H1 (cell line): ENCODE results near the gene ZNF598. TPM values are rescaled to one million over a fixed set of nuclear protein-coding genes. Genes with fewer than 3 reads are reported as not detected.

Source experiments
- CTCF ChIA-PET: fragments of 300-600 bp; sonication (Branson Sonifier 250); formaldehyde crosslinking; loops from one replicate; lab custom pipeline; 2021; ENCODE audit not compliant: partially characterized antibody; lab: Charles Lee
- POLR2A ChIA-PET: fragments of 300-600 bp; sonication (Branson Sonifier 250); formaldehyde crosslinking; loops from one replicate; lab custom pipeline; 2021; ENCODE audit warnings: inconsistent platforms; ENCODE audit not compliant: partially characterized antibody; lab: Charles Lee
- DNase-seq, 2 experiments: peaks; one replicate each; pipeline versions ENCODE4 v3.0.0 to v3.0.0-alpha.2; 2010 to 2022; ENCODE audit warnings: low spot score in 2 of 2, low read depth in 1 of 2, mixed read lengths in 1 of 2
- FAIRE-seq: peaks from 2 replicates; lab custom pipeline; 2011; peaks lifted over from hg19 to GRCh38; lab: Jason Lieb, UNC
- H2AFZ ChIP-seq: 2 replicates; pipeline ENCODE4 v1.8.1; 2012; ENCODE audit warnings: low read length, inconsistent platforms
- H2AK5ac ChIP-seq: 2 replicates; pipeline ENCODE4 v1.6.1; 2013; ENCODE audit warnings: low read depth, low read length
- H2BK120ac ChIP-seq: replicated peaks from 2 replicates; pipeline ENCODE3; 2013; ENCODE audit warnings: low read depth, low read length, inconsistent platforms
- H2BK12ac ChIP-seq: 2 replicates; pipeline ENCODE4 v1.6.1; 2013; ENCODE audit warnings: low read depth, low read length
- H2BK15ac ChIP-seq: 2 replicates; pipeline ENCODE4 v1.6.1; 2013; ENCODE audit warnings: low read length
- H2BK20ac ChIP-seq: 2 replicates; pipeline ENCODE4 v1.6.1; 2013; ENCODE audit warnings: low read length
- H2BK5ac ChIP-seq: 2 replicates; pipeline ENCODE4 v1.6.1; 2013; ENCODE audit warnings: low read depth, low read length
- H3K14ac ChIP-seq: 2 replicates; pipeline ENCODE4 v1.6.1; 2013; ENCODE audit warnings: inconsistent platforms; ENCODE audit not compliant: insufficient read length
- H3K18ac ChIP-seq: 2 replicates; pipeline ENCODE4 v1.6.1; 2013; ENCODE audit warnings: low read length; ENCODE audit errors: extremely low read depth
- H3K23ac ChIP-seq: 2 replicates; pipeline ENCODE4 v1.6.1; 2013; ENCODE audit warnings: inconsistent platforms; ENCODE audit not compliant: insufficient read length
- H3K23me2 ChIP-seq: 2 replicates; pipeline ENCODE4 v1.6.1; 2013; ENCODE audit warnings: low read depth, low read length
- H3K27ac ChIP-seq: 2 replicates; pipeline ENCODE4 v1.6.1; 2011; ENCODE audit warnings: low read depth, low read length, inconsistent platforms
- H3K27me3 ChIP-seq, 4 experiments: replicated peaks in 1 of 4; 1 replicate in 1 of 4; 2 replicates in 3 of 4; pipeline versions ENCODE4 v1.6.1 to v1.8.1; 2011 to 2013; ENCODE audit warnings: low read length in 3 of 4, mild to moderate bottlenecking in 3 of 4, inconsistent platforms in 2 of 4, mixed read lengths in 2 of 4, moderate library complexity in 1 of 4; ENCODE audit not compliant: control insufficient read depth in 3 of 4, insufficient read depth in 3 of 4; ENCODE audit errors: extremely low read depth in 1 of 4
- H3K36me3 ChIP-seq, 4 experiments: 2 replicates each; pipeline versions ENCODE4 v1.6.1 to v1.8.1; 2011 to 2013; ENCODE audit warnings: mild to moderate bottlenecking in 4 of 4, low read length in 3 of 4, moderate library complexity in 2 of 4, control low read depth in 1 of 4, inconsistent platforms in 1 of 4; ENCODE audit not compliant: insufficient read depth in 4 of 4, control insufficient read depth in 2 of 4
- H3K4ac ChIP-seq: replicated peaks from 2 replicates; pipeline ENCODE3; 2013; ENCODE audit warnings: low read length, low read depth, mixed read lengths, inconsistent platforms; ENCODE audit not compliant: insufficient read length
- H3K4me1 ChIP-seq, 4 experiments: replicated peaks in 1 of 4; 1 replicate in 1 of 4; 2 replicates in 3 of 4; pipeline versions ENCODE4 v1.6.1 to v1.8.1; 2011 to 2013; ENCODE audit warnings: low read length in 3 of 4, inconsistent platforms in 2 of 4, mixed read lengths in 1 of 4; ENCODE audit not compliant: insufficient read depth in 4 of 4, control insufficient read depth in 3 of 4
- H3K4me2 ChIP-seq, 2 experiments: 2 replicates each; pipeline versions ENCODE4 v1.6.1 to v1.8.1; 2011 to 2013; ENCODE audit warnings: low read depth in 2 of 2, low read length in 2 of 2, control low read depth in 1 of 2, inconsistent platforms in 1 of 2, mild to moderate bottlenecking in 1 of 2; ENCODE audit not compliant: insufficient read depth in 1 of 2
- H3K4me3 ChIP-seq, 4 experiments: fragments of 200-600, 300-600 bp in 1 of 4; sonication (generic), shearing (Covaris generic), sonication (Bioruptor Twin) in 1 of 4; 2 replicates each; pipeline versions ENCODE4 v1.5.1 to v1.8.1; 2011 to 2016; ENCODE audit warnings: low read length in 4 of 4, low read depth in 3 of 4, control low read depth in 2 of 4, inconsistent platforms in 2 of 4, mild to moderate bottlenecking in 2 of 4, mixed read lengths in 1 of 4, moderate library complexity in 1 of 4; ENCODE audit not compliant: insufficient read depth in 2 of 4; ENCODE audit errors: extremely low read depth in 1 of 4
- H3K56ac ChIP-seq: replicated peaks from 2 replicates; pipeline ENCODE3; 2013; ENCODE audit warnings: low read depth, mild to moderate bottlenecking, mixed read lengths, low read length, inconsistent platforms; ENCODE audit not compliant: insufficient read length
- H3K79me1 ChIP-seq: 2 replicates; pipeline ENCODE4 v1.6.1; 2013; ENCODE audit warnings: low read depth, low read length, control low read depth
- H3K79me2 ChIP-seq, 2 experiments: 2 replicates each; pipeline versions ENCODE4 v1.6.1 to v1.8.1; 2012 to 2013; ENCODE audit warnings: low read length in 2 of 2, mild to moderate bottlenecking in 2 of 2, inconsistent platforms in 1 of 2; ENCODE audit not compliant: insufficient read depth in 2 of 2, control insufficient read depth in 1 of 2
- H3K9ac ChIP-seq, 4 experiments: replicated peaks in 1 of 4; 1 replicate in 1 of 4; 2 replicates in 3 of 4; pipeline versions ENCODE4 v1.6.1 to v1.8.1; 2011 to 2013; ENCODE audit warnings: low read depth in 3 of 4, low read length in 3 of 4, control low read depth in 2 of 4, mild to moderate bottlenecking in 2 of 4, moderate library complexity in 2 of 4, inconsistent platforms in 1 of 4; ENCODE audit errors: extremely low read depth in 1 of 4
- H3K9me3 ChIP-seq, 2 experiments: 2 replicates each; pipeline versions ENCODE4 v1.6.1 to v1.8.1; 2012 to 2013; ENCODE audit warnings: mild to moderate bottlenecking in 2 of 2, moderate library complexity in 2 of 2, control low read depth in 1 of 2, inconsistent platforms in 1 of 2, low read depth in 1 of 2, low read length in 1 of 2, mixed read lengths in 1 of 2; ENCODE audit not compliant: insufficient read depth in 2 of 2
- H4K20me1 ChIP-seq, 2 experiments: replicated peaks in 1 of 2; 2 replicates each; pipeline versions ENCODE3 to v1.8.1; 2011 to 2013; ENCODE audit warnings: inconsistent platforms in 2 of 2, low read length in 2 of 2, mild to moderate bottlenecking in 1 of 2; ENCODE audit not compliant: insufficient read depth in 2 of 2, control insufficient read depth in 1 of 2
- H4K5ac ChIP-seq: 2 replicates; pipeline ENCODE4 v1.6.1; 2013; ENCODE audit warnings: low read length, low read depth, mixed read lengths, inconsistent platforms; ENCODE audit not compliant: insufficient read length
- H4K8ac ChIP-seq: 2 replicates; pipeline ENCODE4 v1.8.0; 2013; ENCODE audit warnings: mild to moderate bottlenecking, moderate library complexity, low read length, inconsistent platforms; ENCODE audit not compliant: insufficient read depth; ENCODE audit errors: extremely low read depth
- H4K91ac ChIP-seq: replicated peaks from 2 replicates; pipeline ENCODE3; 2013; ENCODE audit warnings: low read length, mixed read lengths, inconsistent platforms; ENCODE audit not compliant: insufficient read length
- BCL11A ChIP-seq, 2 experiments: IDR thresholded peaks; one replicate each; pipeline ENCODE4 v1.6.1; 2011; ENCODE audit warnings: low read depth in 2 of 2, low read length in 2 of 2, mild to moderate bottlenecking in 2 of 2
- CBX5 ChIP-seq: fragments of 300-800, 300-1000 bp; sonication (generic); IDR thresholded peaks from 2 replicates; pipeline ENCODE4 v1.7.1; 2016; ENCODE audit warnings: antibody characterized with exemption, low read length, low read depth
- CEBPB ChIP-seq: IDR thresholded peaks from 2 replicates; pipeline ENCODE4 v1.6.1; 2012; ENCODE audit warnings: low read depth, low read length
- EP300 ChIP-seq, 2 experiments: IDR thresholded peaks; 1 replicate in 1 of 2; 2 replicates in 1 of 2; pipeline ENCODE4 v1.6.1; 2011 to 2012; ENCODE audit warnings: low read depth in 2 of 2, low read length in 2 of 2, mild to moderate bottlenecking in 2 of 2, borderline replicate concordance in 1 of 2, inconsistent platforms in 1 of 2, moderate library complexity in 1 of 2
- HDAC2 ChIP-seq, 2 experiments: fragments of 300-600 bp in 1 of 2; sonication (generic) in 1 of 2; IDR thresholded peaks; 2 replicates each; pipeline ENCODE4 v1.6.1; 2011 to 2012; ENCODE audit warnings: low read depth in 2 of 2, low read length in 2 of 2, mild to moderate bottlenecking in 2 of 2, moderate library complexity in 2 of 2, borderline replicate concordance in 1 of 2, inconsistent platforms in 1 of 2
- KDM1A ChIP-seq: fragments of 200-600, 300-600 bp; sonication (generic); IDR thresholded peaks from 2 replicates; pipeline ENCODE4 v1.7.1; 2016; ENCODE audit warnings: mild to moderate bottlenecking, low read length, borderline replicate concordance
- KDM4A ChIP-seq: IDR thresholded peaks from one replicate; pipeline ENCODE4 v1.7.1; 2012; ENCODE audit warnings: low read depth, mild to moderate bottlenecking, moderate library complexity, low read length, inconsistent platforms; ENCODE audit not compliant: severe bottlenecking
- MAFK ChIP-seq: IDR thresholded peaks from 2 replicates; pipeline ENCODE4 v1.6.1; 2012; ENCODE audit warnings: low read depth, mild to moderate bottlenecking, improper control_type of control experiment, low read length
- POLR2AphosphoS5 ChIP-seq: IDR thresholded peaks from 2 replicates; pipeline ENCODE4 v1.6.1; 2011; ENCODE audit warnings: low read depth, low read length
- RBBP5 ChIP-seq: IDR thresholded peaks from 2 replicates; pipeline ENCODE4 v1.7.1; 2012; ENCODE audit warnings: low read depth, mild to moderate bottlenecking, inconsistent platforms, low read length, moderate library complexity, borderline replicate concordance
- TEAD4 ChIP-seq: IDR thresholded peaks from 2 replicates; pipeline ENCODE4 v1.6.1; 2012; ENCODE audit warnings: low read depth, low read length, inconsistent platforms, mixed read lengths
- ZNF274 ChIP-seq: IDR thresholded peaks from 2 replicates; pipeline ENCODE4 v1.7.0; 2012; ENCODE audit warnings: low read length, borderline replicate concordance; ENCODE audit errors: extremely low read depth
- WGBS, 2 experiments: shearing (Covaris generic) in 1 of 2; methylation state at CpG; one replicate each; pipeline versions ENCODE4 v1.1.6 to v1.1.7; 2013 to 2015; ENCODE audit warnings: low lambda C conversion rate in 2 of 2, mixed read lengths in 2 of 2, inconsistent platforms in 1 of 2, low coverage in 1 of 2, missing lambda C conversion rate in 1 of 2; ENCODE audit not compliant: insufficient replicate concordance in 2 of 2, insufficient coverage in 1 of 2, insufficient read length in 1 of 2; ENCODE audit errors: extremely low coverage in 1 of 2, missing lambda C conversion rate in 1 of 2; 5-methylcytosine and 5-hydroxymethylcytosine counted together
- polyA plus RNA-seq, 7 experiments: library from polyadenylated mRNA; depleted of rRNA in 3 of 7; stranded (reverse) in 5 of 7; unstranded in 2 of 7; fragments of >200 nt in 5 of 7; fragments of 200-250 nt in 2 of 7; gene quantifications; 1 replicate in 5 of 7; 2 replicates in 1 of 7; 4 replicates in 1 of 7; pipeline versions ENCODE4 v1.2.1 to v1.2.3, GENCODE V29; 2011 to 2013; ENCODE audit warnings: missing spikeins in 2 of 7, mixed read lengths in 2 of 7
- total RNA-seq: library from RNA; stranded (reverse); fragmentation: NEBNext Ultra II Directional; extraction: Animal tissue kit (Norgen Biotek cat#: 25700); gene quantifications from 2 replicates; pipeline ENCODE4 v1.2.1, GENCODE V29; 2021
- TF ChIP-seq, protein P1 (sequence below): IDR thresholded peaks from 2 replicates; pipeline ENCODE4 v1.6.1; 2011; ENCODE audit warnings: low read length, improper control_type of control experiment

The ZNF598 gene
- total and polyA plus RNA-seq, 2 of the 8 experiments (the other 6 are each of a cell fraction or from before 2014, with no cell fraction given): 29.3 to 47.6 TPM

DNA sequence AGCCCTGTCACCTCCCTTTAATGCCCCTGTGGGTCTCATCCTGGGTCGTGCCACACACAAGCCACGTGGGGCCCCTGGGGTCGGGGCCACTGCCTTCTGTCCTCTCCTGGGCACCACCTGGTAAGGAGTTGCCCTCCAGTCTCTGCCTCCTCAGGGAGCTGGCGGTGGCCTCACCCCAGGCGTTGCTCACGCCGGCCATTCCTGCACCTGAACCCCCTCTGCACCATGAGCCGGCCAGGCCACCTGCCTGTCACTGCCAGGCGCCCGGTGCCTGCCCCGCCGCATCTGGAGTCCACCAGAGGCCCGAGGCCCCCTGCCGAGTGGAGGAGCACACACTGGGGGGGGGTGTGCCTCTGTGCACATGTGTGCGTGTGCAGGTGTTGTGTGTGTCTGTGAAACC, 27.5 kb upstream of the ZNF598 start:
- Histone ChIP-seq H2BK20ac (no peak overlapping the region), H3K18ac (no peak overlapping the region), H2AFZ (no peak overlapping the region), H3K4me2 (no peak overlapping the region), H3K14ac (no peak overlapping the region), H3K9ac (no peak overlapping the region), H3K4ac (no peak overlapping the region), H4K91ac (no peak overlapping the region), H3K4me1 (peaks cover 0 to 4% (median 0%) of the 10 kb centered on the region in 4 experiments; a peak in 4 of 7 replicates), H2BK12ac (no peak overlapping the region), H3K9me3 (no peaks in the 10 kb centered on the region), H2BK120ac (no peak overlapping the region), H3K23me2 (no peaks in the 10 kb centered on the region), H3K36me3 (no peaks in the 10 kb centered on the region), H3K4me3 (no peak overlapping the region), H3K23ac (no peak overlapping the region), H4K8ac (no peak overlapping the region), H3K56ac (no peak overlapping the region), H3K27ac (no peak overlapping the region), H2AK5ac (no peak overlapping the region), H4K20me1 (peaks cover 0 to 2% of the 10 kb centered on the region in 2 experiments), H3K27me3 (no peaks in the 10 kb centered on the region), H2BK15ac (no peak overlapping the region), H2BK5ac (no peak overlapping the region), H4K5ac (no peak overlapping the region), H3K79me1 (no peaks in the 10 kb centered on the region), H3K79me2 (no peaks in the 10 kb centered on the region)
- DNase-seq (no peak), FAIRE-seq (no peak)
- 94% methylated on average over 13 of the region's 15 CpGs; no CpG with 5 or more reads in 1 of the 2 experiments for WGBS, 2 experiments
- ChIA-PET CTCF (interaction anchor here (0.8 to 3.0 kb wide), 4 partner anchors 10 to 25 kb away, joined by 3 to 14 read pairs (median 3); partner anchors contain the start of genes NTHL1 and TSC2), POLR2A (interaction anchor here (0.9 to 3.1 kb wide), 5 partner anchors 10 to 117 kb away, joined by 3 to 14 read pairs (median 5); partner anchors contain the start of genes NTHL1, TRAF7 and TSC2)
- TF ChIP-seq BCL11A (IDR thresholded peaks at IDR 0.05; ENCODE audit: low read depth in 2 of 2, low read length in 2 of 2) (no peak), TEAD4 (no peak), MAFK (no peak), HDAC2 (IDR thresholded peaks at IDR 0.05; ENCODE audit: borderline replicate concordance in 1 of 2, low read depth in 2 of 2, low read length in 2 of 2) (no peak), CEBPB (no peak), KDM4A (no peak), KDM1A (no peak), RBBP5 (no peak), POLR2AphosphoS5 (no peak), ZNF274 (no peak), CBX5 (no peak), EP300 (IDR thresholded peaks at IDR 0.05; ENCODE audit: borderline replicate concordance in 1 of 2, low read depth in 2 of 2, low read length in 2 of 2) (no peak)
- TF ChIP-seq, protein P1, sequence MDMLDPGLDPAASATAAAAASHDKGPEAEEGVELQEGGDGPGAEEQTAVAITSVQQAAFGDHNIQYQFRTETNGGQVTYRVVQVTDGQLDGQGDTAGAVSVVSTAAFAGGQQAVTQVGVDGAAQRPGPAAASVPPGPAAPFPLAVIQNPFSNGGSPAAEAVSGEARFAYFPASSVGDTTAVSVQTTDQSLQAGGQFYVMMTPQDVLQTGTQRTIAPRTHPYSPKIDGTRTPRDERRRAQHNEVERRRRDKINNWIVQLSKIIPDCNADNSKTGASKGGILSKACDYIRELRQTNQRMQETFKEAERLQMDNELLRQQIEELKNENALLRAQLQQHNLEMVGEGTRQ: no peak
